ENCODE measurements around the gene FAM167B.

DNA sequence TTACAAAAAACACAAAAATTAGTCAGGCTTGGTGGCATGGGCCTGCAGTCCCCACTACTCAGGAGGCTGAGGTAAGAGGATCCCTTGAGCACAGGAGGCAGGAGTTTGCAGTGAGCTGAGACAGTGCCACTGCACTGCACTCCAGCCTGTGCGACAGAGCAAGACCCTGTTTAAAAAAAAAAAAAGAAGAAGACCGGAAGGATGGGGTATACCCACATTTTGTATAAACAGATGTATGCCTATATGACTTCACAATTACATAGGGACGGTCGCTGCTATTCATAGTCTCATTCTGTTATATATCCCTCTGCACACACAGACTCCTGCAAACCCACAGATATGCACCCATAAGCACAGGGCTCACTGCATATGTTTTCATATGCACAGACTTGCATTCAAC lies 16.7 kb downstream of the FAM167B start:
- no peak for TF ChIP-seq CTCF (IDR thresholded peaks at IDR 0.05)
- no peak for TF ChIP-seq POLR2AphosphoS5 (IDR thresholded peaks at IDR 0.05)

Data from breast epithelium (tissue), 3 donors.